Tibial nerve (tissue), 4 donors: ENCODE results near the gene CNPPD1. TPM values are rescaled to one million over a fixed set of nuclear protein-coding genes. Genes with fewer than 3 reads are reported as not detected.
"Not testable (repeated sequence)": the region's sequence is repeated elsewhere in the genome, so short reads cannot be mapped to it uniquely, and the experiment has no call there.

Experiments used
- DNase-seq, 2 donors: peaks; one replicate each; pipeline ENCODE4 v3.0.0-alpha.2; 2019; ENCODE audit warnings: low spot score in 2 of 2
- H3K27ac ChIP-seq, 4 donors: fragments of 200-600 bp; sonication (generic) in 3 of 4; one replicate each; pipeline ENCODE4 v1.5.1; 2017 to 2019; ENCODE audit warnings: mild to moderate bottlenecking in 1 of 4
- H3K27me3 ChIP-seq, 2 donors: fragments of 200-600 bp; sonication (generic) in 1 of 2; one replicate each; pipeline versions ENCODE4 v1.5.1 to v1.6.0; 2017 to 2019
- H3K36me3 ChIP-seq, 3 donors: fragments of 200-600 bp; sonication (generic); one replicate each; pipeline ENCODE4 v1.5.1; 2018 to 2019
- H3K4me1 ChIP-seq, 4 donors: fragments of 200-600 bp; sonication (generic) in 3 of 4; one replicate each; pipeline ENCODE4 v1.5.1; 2017 to 2019
- H3K4me3 ChIP-seq, 4 donors: fragments of 200-600 bp; sonication (generic) in 3 of 4; one replicate each; pipeline ENCODE4 v1.5.1; 2017 to 2019; ENCODE audit warnings: mild to moderate bottlenecking in 1 of 4, moderate library complexity in 1 of 4
- H3K9me3 ChIP-seq, 4 donors: fragments of 200-600 bp; sonication (generic) in 3 of 4; one replicate each; pipeline ENCODE4 v1.5.1; 2017 to 2019
- CTCF ChIP-seq, 5 experiments: fragments of 200-600 bp in 3 of 5; fragments of 450-650 bp in 2 of 5; sonication (generic) in 3 of 5; IDR thresholded peaks; one replicate each; pipeline ENCODE4 v1.5.1; 2016 to 2019; ENCODE audit warnings: antibody characterized with exemption in 5 of 5, mild to moderate bottlenecking in 3 of 5, moderate library complexity in 2 of 5
- EP300 ChIP-seq, 2 donors: sonication (generic); formaldehyde crosslinking; IDR thresholded peaks; one replicate each; pipeline ENCODE4 v1.6.1; 2017; ENCODE audit warnings: antibody characterized with exemption in 2 of 2, mild to moderate bottlenecking in 1 of 2
- POLR2A ChIP-seq, 2 donors: fragments of 450-650 bp; IDR thresholded peaks; one replicate each; pipeline ENCODE4 v1.6.1; 2017; ENCODE audit warnings: antibody characterized with exemption in 2 of 2, mild to moderate bottlenecking in 2 of 2, moderate library complexity in 2 of 2
- WGBS, 2 donors: methylation state at CpG; one replicate each; pipeline ENCODE4 v1.1.5; 2018; 5-methylcytosine and 5-hydroxymethylcytosine counted together
- total RNA-seq, 4 donors: library from RNA; depleted of rRNA; stranded (reverse); fragments of >200 nt; gene quantifications; one replicate each; pipeline ENCODE4 v1.1.0, GENCODE V29; 2016

The CNPPD1 gene
- total RNA-seq, 4 donors from 2014 or later = 38.8 to 51.3 (median 49.4) TPM

GRCh38 chr2:219205165-219205538, 28.4 kb upstream of the CNPPD1 start:
- no peak overlapping the region for H3K4me3 ChIP-seq
- 82 to 85% methylated on average over 5 of the region's 5 CpGs for WGBS, 2 donors
- H3K27ac ChIP-seq = no peak overlapping the region
- peaks cover 0 to 23% (median 9%) of the 10 kb centered on the region in 3 donors for H3K36me3 ChIP-seq
- no peak for DNase-seq
- no peaks in the 10 kb centered on the region for H3K9me3 ChIP-seq
- no peaks in the 10 kb centered on the region for H3K27me3 ChIP-seq
- peaks cover 0 to 27% (median 12%) of the 10 kb centered on the region in 4 donors for H3K4me1 ChIP-seq
- TF ChIP-seq POLR2A (IDR thresholded peaks at IDR 0.05) = no peak
- no peak for TF ChIP-seq EP300 (IDR thresholded peaks at IDR 0.05)
- TF ChIP-seq CTCF (IDR thresholded peaks at IDR 0.05) = no peak

- Histone ChIP-seq H3K36me3 (peaks cover 0 to 18% (median 9%) of the 10 kb centered on the region in 3 donors), H3K27me3 (peaks cover 0 to 3% of the 10 kb centered on the region in 2 donors), H3K4me1 (peaks cover 0 to 27% (median 12%) of the 10 kb centered on the region in 4 donors), H3K27ac (no peak overlapping the region), H3K4me3 (no peak overlapping the region), H3K9me3 (no peaks in the 10 kb centered on the region)
- peak in 1 of 2 donors; percentile 1 for DNase-seq
- 86 to 89% methylated on average over 7 of the region's 7 CpGs for WGBS, 2 donors
- TF ChIP-seq EP300 (IDR thresholded peaks at IDR 0.05) (no peak), POLR2A (IDR thresholded peaks at IDR 0.05) (no peak), CTCF (IDR thresholded peaks at IDR 0.05) (no peak)
Measured at GRCh38 chr2:219204425-219205164, 27.9 kb upstream of the CNPPD1 start.

GRCh38 chr2:219201331-219201730, 24.6 kb upstream of the CNPPD1 start:
- WGBS, 2 donors = 85 to 92% methylated on average over 14 to 18 of the region's 21 CpGs
- not testable (repeated sequence) for H3K27ac ChIP-seq, H3K36me3 ChIP-seq, H3K9me3 ChIP-seq, H3K4me3 ChIP-seq, DNase-seq
- peaks cover 0 to 11% (median 0%) of the 10 kb centered on the region in 4 donors for H3K4me1 ChIP-seq
- peaks cover 0 to 11% of the 10 kb centered on the region in 2 donors for H3K27me3 ChIP-seq

- H3K4me1 ChIP-seq, H3K9me3 ChIP-seq, H3K4me3 ChIP-seq, H3K36me3 ChIP-seq, H3K27ac ChIP-seq: not testable (repeated sequence)
- WGBS, 2 donors = 51 to 56% methylated on average over 24 to 26 of the region's 26 CpGs
- H3K27me3 ChIP-seq = peaks cover 0 to 11% of the 10 kb centered on the region in 2 donors
- DNase-seq = peak in 1 of 2 donors; percentile 2
Measured at GRCh38 chr2:219200502-219201326, 24.0 kb upstream of the CNPPD1 start.

- TF ChIP-seq POLR2A (IDR thresholded peaks at IDR 0.05) (no peak), CTCF (IDR thresholded peaks at IDR 0.05) (no peak), EP300 (IDR thresholded peaks at IDR 0.05) (no peak)
- Histone ChIP-seq H3K4me1 (peaks cover 0 to 4% (median 0%) of the 10 kb centered on the region in 4 donors), H3K27me3 (peaks cover 0 to 11% of the 10 kb centered on the region in 2 donors), H3K36me3 (no peaks in the 10 kb centered on the region), H3K9me3 (no peaks in the 10 kb centered on the region), H3K4me3 (no peak overlapping the region), H3K27ac (no peak overlapping the region)
- peak in 1 of 2 donors; percentile 3 for DNase-seq
- 88 to 89% methylated on average over 12 of the region's 12 CpGs for WGBS, 2 donors
Measured at GRCh38 chr2:219199470-219200211, 22.9 kb upstream of the CNPPD1 start.
